ENCODE data around the gene KXD1.
"Not testable (repeated sequence)": the region's sequence is repeated elsewhere in the genome, so short reads cannot be mapped to it uniquely, and the experiment has no call there.

KXD1 gene

DNA sequence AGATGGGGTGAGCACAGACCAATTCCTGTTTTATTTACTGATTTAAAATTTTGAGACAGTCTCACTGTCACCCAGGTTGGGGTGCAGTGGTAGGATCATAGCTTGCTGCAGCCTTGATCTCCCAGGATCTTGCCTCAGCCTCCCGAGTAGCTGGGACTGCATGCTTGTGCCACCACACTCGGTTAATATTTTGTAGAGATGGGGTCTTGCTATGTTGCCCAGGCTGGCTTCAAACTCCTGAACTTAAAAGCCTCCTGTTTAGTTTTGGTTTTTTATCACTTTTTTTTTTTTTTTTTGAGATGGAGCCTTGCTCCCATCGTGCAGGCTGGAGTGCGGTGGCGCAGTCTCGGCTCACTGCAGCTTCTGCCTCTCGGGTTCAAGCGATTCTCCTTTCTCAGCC, 18.7 kb downstream of the KXD1 start:
- no peak for DNase-seq (ENCODE audit: low read depth in 1 of 2, low spot score in 1 of 2)

DNA sequence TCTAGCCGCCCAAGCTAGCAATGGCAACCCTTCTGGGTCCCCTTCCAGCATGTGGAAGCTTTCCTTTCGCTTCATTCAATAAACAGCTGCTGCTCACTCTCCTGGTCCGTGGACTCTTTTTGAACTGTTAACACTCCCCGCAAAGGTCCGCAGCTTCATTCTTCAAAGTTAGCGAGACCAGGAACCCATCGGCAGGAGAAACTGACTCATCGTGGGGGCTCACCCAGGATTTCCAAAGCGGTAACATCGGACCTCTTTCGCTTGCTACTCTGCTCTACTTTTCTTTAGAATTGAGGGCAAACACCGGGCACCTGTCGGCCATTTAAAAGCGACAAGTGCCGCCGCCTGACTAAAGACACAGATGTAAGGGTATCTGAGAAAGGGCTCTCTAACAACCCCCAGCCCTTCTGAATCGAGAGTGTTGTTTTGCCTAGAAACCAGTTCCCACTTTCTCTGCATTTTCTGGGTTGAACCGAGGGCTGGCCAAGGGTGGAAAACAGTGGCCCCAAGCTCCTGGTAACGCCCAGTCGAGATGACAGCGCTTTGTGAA, 19.8 kb downstream of the KXD1 start:
- DNase-seq (ENCODE audit: low read depth in 1 of 2, low spot score in 1 of 2): no peak

DNA sequence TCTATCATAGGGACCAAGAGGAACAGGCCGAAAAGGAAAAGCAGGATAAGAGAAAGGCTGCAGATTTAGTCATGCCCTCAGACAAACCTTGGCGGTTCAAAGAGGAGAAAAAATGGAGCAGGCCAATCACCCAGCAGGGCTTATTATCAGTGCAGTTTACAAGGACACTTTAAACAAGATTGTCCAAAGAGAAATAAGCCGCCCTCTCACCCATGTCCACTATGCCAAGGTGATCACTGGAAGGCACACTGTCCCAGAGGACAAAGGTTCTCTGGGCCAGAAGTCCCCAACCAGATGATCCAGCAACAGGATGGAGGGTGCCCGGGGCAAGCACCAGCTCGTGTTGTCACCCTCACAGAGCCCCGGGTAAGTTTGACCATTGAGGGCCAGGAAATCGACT, 22.6 kb downstream of the KXD1 start:
- no peak for DNase-seq (ENCODE audit: low read depth in 1 of 2, low spot score in 1 of 2)

DNA sequence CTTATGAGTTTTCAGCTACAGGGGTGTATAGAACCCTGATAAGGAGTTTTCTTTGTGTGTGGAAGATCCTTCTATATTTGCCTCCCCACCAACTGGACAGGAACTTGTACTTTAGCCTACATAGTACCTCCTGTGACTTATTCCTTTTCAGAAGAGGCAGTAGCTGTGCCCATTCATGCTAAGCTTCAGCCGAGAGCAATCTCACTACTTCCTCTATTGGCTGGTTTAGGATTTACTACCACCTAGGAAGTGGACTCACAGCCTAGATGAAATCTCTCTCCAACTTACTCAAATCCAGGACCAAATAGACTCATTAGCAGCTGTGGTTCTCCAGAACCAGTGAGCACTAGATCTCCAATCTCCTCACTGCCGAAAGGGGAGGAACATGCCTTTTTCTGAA, 28.6 kb downstream of the KXD1 start:
- no peak for DNase-seq (ENCODE audit: low read depth in 1 of 2, low spot score in 1 of 2)

DNA sequence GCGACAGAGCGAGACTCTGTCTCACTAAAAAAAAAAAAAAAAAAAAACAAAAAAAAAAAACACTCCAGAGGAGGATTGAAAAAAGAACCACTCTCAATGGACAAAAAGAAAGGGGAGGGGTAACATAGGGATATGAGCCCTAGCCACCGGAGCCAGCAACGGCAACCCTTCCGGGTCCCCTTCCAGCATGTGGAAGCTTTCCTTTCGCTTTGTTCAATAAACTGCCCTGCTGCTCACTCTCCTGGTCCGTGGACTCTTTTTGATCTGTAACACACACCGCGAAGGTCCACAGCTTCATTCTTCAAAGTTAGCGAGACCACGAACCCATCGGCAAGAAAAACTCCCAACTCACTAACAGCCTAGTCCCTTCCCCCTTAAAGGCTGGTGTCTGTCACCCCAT, 29.9 kb downstream of the KXD1 start:
- DNase-seq (ENCODE audit: low read depth in 1 of 2, low spot score in 1 of 2): no peak

DNA sequence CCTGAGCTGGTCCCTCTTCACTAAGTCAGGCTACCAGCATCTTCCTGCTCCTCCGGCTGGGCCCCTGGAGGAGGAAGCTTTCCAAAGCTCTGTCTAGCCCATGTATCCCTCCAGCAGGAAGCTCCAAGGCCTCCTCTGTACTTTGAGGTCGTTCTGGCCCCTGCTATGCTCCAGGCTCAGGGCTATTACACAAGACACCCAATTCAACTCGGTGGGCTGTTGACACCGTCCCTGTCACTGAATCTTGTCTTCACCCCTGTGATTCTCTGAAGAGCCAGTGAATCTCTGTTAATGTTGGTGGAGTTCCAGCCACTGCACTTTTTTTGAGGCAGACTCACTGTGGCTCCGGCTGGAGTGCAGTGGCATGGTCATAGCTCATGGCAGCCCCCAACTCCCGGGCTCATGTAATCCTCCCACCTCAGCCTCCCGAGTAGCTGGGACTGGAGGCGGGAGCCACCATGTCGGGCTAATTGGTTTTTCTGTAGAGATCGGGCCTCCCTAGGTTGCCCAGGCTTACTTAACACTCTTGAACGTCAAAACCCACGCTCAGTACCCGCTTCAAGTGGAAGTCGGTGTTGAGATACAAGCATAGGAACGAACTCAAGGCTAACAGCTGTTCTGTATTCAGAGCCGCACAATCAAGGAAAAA, 30.4 kb downstream of the KXD1 start:
- no peak for DNase-seq (ENCODE audit: low read depth in 1 of 2, low spot score in 1 of 2)

DNA sequence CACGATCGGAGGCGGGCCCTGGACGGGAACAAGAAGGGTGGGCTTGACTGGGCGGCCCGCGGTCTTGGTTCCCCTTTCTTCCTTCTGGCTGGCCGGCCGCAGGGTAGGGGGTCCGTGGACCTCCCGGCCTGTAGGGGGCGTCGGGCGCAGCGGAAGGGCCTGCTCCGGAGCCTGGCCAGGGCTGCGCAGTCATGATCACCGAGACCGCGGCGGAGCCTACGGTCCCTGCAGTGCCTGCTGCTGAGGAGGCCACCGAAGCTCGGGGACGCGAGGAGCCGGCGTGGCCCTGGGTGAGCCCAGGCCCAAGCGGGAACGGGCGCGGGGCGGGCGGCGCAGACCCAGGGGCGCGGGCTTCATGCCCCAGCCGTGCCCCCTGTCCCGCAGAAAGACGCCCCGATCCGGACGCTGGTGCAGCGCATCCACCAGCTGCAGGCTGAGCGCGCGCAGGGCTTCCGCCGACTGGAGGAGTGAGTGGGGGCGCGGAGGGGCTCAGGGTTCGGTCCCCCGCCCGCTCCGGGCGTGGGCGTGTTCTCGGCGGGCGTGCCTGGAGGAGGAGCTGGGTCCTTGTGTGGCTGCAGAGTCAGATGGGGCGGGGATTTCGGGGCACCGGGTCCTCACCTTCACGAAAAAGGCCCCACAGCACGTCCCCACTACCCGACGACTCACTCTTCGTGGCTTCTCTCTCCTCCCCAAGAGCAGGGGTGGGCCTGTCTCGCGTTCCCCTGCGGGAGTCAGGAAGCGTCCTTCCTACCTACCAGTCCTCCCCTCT, 31.1 kb downstream of the KXD1 start, which contains the start of gene REX1BD:
TSS of gene REX1BD (plus strand) at position 188 of the 769 bp plus-strand sequence. CDS start at position 192, 4 bp downstream.
- peak; percentile 73 to 83 for DNase-seq (ENCODE audit: low read depth in 1 of 2, low spot score in 1 of 2)

DNA sequence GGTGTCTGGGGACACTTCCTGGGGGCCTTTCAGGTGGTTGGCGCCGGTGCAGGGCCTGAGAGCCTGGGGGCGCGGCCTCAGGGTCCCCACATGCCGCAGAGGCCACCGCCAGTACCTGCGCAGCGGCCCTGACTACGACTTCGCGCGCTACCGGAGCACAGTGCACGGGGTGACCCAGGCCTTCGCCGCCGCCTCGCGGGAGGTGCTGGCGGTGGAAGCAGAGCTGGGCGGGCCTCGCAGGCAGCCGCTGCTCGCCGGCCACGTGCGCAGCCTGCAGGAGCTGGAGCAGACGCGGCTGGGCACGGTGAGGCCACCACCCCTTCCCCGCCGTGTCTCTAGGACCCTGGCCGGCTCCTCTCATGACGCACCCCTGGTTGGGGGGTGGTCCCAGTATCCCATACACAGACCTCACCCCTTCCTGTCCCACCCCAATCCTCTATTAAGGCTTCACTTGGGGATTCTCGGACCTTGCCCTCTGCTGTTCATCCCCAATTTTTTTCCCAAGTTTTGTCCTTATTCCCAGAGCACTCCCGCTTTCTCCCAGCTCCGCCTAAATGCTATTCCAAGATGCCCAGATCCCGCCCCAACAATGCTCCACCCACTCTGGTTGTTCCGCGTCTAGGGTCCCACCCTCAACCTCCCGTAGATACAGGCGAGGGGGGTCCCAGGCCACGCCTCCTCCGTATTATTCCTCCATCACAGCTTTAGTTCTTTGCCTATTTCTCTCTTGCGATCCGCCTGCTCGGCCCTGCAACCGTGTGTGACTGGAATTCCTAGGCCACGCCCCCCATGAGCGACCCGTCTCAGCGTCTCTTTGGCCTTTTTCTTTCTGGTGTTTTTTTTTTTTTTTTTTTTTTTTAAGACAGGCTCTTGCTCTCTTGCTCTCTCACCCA, 32.0 kb downstream of the KXD1 start:
- DNase-seq (ENCODE audit: low read depth in 1 of 2, low spot score in 1 of 2): peak in 1 of 2 donors; percentile 51

DNA sequence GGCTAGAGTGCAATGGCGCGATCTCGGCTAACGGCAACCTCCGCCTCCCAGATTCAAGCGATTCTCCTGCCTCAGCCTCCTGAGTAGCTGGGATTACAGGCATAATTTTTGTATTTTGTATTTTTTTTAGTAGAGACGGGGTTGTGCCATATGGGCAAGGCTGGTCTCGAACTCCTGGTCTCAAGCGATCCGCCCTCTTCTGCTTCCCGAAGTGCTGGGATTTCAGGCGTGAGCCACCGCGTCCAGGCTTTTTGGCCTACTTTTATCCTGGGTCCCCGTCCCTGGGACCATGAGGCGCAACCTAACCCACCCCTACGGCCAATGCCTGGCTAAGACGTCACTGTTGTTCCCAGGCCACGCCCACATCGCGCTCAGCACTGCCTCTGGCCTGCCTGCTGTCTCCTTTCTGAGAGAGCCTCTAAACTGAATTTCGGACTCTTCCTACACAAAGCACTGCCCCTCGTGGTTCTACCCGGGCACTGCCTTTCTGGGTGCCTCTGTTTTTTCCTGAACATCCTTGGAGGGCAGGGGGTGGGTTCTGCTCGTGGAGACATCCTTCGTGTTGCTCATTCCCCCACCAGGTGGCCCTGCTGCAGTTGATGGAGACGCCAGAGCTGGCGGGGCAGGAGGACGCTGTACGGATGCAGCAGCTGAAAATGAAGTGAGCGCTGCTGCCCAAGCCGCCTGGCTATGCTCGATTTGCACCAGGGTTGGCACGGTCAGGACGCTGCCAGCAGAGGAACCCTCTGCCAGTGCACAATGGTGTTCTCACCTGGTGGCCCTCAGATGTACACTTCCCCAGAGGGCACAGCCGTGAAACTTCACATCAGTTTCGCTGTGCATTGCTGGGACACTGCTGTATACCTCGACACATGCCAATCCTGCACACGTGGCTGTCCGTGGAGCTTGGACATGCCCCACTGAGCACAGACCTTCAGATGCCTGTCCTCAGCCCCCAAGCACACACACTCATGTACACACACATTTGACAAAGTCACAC, 32.9 kb downstream of the KXD1 start:
- no peak for DNase-seq (ENCODE audit: low read depth in 1 of 2, low spot score in 1 of 2)

DNA sequence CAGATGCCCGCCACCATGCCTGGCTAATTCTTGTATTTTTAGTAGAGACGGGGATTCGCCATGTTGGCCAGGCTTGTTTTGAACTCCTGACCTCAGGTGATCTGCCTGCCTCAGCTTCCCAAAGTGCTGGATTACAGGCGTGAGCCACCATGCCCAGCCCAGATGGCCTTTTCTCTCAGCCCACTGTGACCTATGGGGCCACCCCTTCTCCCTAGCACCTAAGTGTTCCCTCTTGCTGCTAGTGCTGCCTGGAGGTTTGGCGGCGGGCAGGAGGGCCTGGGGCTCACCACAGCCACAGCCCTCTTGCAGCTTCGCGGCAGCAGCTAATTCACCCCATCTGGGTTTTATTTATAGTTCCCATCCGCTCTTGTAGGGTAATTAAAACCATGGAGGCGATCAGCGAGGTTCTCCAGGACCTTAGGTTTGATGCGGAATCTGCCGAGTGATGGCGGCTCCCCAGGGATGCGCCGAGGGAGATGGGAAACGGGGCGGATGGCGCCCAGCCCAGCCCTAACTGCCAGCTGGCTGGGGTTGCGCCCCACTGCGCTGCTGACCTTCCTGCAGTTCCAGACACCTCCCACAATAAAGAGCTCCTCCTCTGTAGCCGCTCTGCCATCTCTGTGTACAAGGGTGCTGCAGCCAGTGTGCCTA, 34.2 kb downstream of the KXD1 start:
- DNase-seq (ENCODE audit: low read depth in 1 of 2, low spot score in 1 of 2): no peak

DNA sequence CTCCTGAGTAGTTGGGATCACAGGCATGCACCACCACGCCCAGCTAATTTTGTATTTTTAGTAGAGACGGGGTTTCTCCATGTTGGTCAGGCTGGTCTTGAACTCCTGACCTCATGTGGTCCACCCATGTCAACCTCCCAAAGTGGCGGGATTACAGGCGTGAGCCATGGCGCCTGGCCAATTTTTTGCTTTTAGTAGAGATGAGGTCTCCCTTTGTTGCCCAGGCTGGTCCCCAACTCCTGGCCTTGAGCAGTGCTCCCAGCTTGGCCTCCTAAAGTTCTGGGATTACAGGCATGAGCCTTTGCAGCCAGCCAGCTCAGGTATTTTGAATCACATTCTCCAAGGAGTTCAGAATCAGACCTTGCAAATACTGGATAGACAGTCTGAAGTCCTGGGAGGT, 35.1 kb downstream of the KXD1 start:
- DNase-seq (ENCODE audit: low read depth in 1 of 2, low spot score in 1 of 2): not testable (repeated sequence)

DNA sequence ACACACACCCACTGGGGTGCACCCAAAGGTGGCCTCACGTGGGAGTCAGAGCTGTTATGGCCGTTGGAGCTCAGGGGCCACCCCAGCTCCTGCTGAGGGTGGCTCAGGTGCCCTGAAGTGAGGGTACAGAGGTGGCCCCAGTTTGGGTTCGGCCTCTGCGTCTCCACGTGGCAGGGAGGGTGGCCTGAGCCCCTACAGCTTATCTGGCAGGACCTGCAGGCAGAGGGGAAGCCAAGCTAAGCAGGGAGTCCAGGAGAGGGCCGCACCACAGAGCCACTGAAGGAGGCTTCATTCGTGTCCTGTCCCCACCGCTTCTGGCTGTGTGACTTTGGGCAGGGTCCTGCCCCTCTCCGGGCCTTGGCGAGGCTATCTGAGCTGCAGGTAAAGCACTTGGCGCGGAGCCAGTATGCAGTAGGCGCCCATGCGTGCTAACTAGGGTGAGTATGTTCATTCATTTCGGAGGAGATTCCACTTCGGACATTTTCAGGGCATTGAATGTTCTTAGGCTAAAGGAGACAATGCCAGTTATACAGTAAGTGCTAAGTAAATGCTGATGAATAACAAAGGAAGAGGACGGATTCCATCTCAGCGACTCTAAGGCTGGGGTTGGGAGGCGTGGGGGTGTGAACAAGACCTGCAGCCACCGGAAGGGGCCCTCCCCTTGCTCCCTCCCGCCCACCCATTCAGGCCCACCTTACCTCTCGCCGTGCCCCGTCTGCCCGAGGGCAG, 35.9 kb downstream of the KXD1 start:
- no peak for DNase-seq (ENCODE audit: low read depth in 1 of 2, low spot score in 1 of 2)

DNA sequence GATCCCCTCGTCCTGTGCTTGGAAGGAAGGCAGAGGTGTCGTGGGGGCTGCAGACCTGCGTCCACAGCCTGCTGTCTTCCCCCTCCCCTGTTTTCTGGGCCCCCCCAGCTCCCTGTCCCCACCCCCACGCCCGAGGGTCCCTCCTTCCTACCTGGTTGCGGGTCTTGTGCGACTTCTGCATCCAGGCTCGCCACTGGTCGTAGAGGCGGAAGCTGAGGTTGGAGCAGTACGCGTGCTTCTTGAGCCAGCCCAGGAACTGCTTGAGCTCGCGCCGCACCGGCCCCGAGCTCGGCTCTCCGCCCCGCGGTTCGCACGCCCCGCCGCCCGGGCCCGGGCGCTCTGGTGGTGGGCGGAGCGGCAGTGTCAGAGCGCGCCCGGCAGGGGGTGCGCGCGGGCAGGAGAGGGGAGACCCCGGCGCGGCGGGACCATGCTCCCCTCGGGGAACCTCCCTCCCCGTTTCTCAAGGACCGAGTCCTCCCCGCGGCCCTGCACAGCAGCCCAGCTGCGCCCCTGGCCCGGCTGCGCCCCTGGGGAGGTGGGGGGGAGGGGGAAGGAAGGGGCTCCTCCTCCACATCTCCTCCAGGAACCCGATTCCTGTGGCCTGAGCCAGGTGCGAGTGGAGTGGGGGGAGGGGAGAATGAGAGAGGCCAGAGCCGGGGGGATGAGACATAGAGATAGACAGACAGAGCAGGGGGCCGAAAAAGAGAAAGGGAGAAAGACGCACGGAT, 36.6 kb downstream of the KXD1 start:
- peak; percentile 53 to 56 for DNase-seq (ENCODE audit: low read depth in 1 of 2, low spot score in 1 of 2)

DNA sequence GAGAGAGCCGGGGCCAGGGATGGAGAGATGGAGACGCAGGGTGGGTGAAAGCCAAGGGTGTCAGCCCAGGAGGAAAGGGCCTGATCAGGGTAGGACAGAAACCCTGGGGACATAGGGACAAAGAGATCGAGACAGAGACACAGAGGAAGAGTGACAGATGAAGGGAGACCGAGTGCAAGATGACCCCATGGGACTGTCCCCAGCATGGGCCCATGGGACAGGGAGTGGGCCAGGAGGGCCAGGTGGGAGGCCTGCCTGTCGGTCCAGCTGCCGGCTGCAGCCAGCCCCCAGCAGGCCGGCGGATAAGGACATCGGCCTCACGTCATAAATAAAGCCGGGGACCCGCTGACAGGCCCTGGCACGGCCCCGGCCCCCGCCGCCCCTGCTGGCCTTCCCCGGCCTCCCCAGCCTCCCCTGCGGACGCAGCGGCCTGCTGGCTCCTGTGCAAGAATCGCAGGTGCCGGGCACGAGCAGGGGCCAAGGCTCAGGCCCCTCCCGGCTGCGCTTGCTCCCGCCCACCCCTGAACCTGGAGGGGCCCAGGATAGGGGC, 37.2 kb downstream of the KXD1 start:
- no peak for DNase-seq (ENCODE audit: low read depth in 1 of 2, low spot score in 1 of 2)

DNA sequence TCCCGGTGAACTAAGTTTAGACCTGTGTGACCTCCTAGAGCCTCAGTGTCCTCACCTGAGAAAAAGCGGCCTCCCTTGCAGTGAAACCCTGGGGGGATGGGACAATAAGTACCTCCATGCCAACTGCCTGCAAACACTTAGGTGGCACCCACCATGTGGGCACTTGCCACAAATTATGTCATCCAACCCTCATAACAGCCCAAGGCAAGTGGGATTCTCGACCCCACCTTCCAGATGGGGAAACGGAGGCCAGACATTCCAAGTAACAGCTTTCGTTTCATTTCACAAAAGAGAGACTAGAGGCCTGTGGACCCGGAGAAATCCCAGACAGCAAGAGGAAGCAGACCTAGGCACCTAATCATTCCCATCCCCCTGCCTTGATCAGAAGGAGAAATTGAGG, 37.8 kb downstream of the KXD1 start:
- no peak for DNase-seq (ENCODE audit: low read depth in 1 of 2, low spot score in 1 of 2)

DNA sequence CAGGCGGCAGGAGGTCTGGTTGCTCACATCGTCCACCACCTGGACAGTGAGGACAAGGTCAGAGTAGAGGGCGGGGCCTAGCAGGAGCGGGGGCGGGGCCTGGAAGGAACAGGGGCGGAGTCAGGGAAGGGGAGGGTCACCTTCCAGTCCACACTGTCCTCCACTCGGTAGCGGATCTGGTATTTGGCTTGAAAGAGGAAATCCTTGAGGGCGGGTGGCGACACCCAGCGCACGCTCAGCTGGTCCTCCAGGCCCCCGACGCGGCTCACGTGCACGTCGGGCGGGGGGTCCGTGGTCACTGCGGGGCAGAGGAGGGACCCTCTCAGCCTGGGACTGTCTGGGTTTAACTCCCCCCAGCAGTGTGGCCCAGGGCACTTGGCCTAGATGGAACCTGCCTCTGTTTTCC, 39.1 kb downstream of the KXD1 start:
- DNase-seq (ENCODE audit: low read depth in 1 of 2, low spot score in 1 of 2): no peak

DNA sequence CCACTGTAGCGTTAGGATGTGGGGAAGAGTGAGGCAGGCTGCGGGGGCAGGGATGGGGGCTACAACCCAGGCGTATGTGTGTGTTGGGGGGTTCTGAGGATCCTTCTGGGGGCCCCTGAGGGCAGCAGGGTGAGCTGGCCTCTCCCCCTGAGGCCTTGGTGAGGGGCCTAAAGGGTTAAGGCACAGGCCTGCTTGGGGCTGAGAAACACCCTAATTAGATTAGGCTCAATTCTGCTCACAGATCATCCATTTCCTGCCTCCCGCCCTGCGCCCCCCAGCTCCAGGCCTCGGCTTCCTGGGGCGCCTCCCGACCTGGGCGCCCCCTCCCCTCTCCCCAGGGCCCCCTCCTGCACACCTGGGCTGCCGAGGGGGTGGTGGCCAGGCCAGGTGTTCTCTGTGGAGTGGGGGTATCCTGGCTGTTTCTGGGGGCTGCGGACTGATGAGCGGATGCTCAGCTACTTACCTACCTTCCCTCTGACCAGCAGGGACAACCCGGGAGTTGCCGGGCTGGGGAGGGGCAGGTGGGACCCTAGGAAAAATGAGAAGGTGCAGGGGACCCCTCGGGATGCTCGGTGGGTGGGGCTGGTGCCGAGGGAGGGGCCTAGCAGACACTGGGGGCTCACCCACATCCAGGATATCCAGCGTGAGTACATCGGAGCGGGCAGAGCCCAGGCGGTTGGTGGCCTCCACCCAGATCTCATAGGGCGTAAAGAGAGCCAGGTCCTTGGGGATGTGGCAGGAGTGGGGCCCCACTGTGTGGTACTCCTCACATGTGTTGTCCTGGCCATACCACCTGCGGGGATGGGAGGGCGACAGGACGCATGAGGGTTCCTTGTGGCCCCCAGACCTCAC, 40.4 kb downstream of the KXD1 start:
- DNase-seq (ENCODE audit: low read depth in 1 of 2, low spot score in 1 of 2): no peak

Measured in activated CD4-positive, alpha-beta T cell treated with anti-CD3 and anti-CD28 coated beads, Interleukin-2, amount 50 U/mL, for 24 hours (primary cell).